BE2C (cell line): ENCODE results near the gene ACOX1.

ENCODE experiments used
- DNase-seq: peaks from one replicate; pipeline ENCODE4 v3.0.0-alpha.2; 2020
- H3K27me3 ChIP-seq: fragments of 250-450 bp; sonication (Bioruptor Pico); 2 replicates; pipeline ENCODE4 v1.5.1; 2020; ENCODE audit warnings: mild to moderate bottlenecking
- H3K36me3 ChIP-seq: fragments of 250-450 bp; sonication (Bioruptor Pico); 2 replicates; pipeline ENCODE4 v1.5.1; 2020; ENCODE audit warnings: mild to moderate bottlenecking
- H3K4me1 ChIP-seq: fragments of 250-450 bp; sonication (Bioruptor Pico); 2 replicates; pipeline ENCODE4 v1.5.1; 2020
- H3K4me3 ChIP-seq: 2 replicates; pipeline ENCODE4 v1.5.1; 2011; ENCODE audit warnings: low read depth, low read length
- H3K9me3 ChIP-seq: fragments of 250-450 bp; sonication (Bioruptor Pico); 2 replicates; pipeline ENCODE4 v1.5.1; 2020
- TF ChIP-seq, protein P1 (sequence below): IDR thresholded peaks from 2 replicates; pipeline ENCODE4 v1.5.1; 2012; ENCODE audit warnings: mild to moderate bottlenecking, low read depth, low read length

The ACOX1 gene

DNA sequence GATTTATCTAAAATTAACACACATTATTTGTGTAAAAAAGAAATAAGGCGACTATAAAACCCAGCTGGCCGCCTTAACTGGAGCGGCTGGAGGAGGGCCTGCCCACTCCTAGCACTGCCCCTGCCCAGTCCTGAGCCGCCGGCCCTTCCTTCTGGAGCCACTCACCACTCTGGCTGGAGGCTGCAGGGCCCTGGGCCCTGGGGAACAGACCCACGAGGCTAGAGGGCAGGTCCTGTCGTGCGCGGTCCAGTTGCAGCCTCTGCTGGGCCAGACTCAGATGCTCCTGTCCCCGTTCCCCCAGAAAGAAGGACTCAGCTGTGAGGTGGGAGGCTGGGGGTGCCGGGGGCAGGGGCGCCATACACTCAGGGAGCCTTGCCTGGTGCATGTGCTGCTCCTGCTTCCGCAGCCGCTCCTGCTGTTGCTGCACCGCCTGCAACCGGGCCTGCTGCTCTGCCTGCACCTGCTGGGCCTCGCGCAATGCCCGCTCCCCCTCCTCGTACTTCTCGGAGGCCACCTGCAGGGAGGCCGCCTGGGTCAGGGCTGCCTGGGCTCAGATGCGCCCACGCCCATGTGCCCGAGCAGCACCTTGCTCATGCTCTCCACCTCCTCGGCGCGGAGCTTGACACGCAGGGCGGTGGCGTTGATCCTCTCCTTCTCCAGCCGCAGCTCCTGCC lies 65.3 kb downstream of the ACOX1 start:
- TF ChIP-seq, protein P1, sequence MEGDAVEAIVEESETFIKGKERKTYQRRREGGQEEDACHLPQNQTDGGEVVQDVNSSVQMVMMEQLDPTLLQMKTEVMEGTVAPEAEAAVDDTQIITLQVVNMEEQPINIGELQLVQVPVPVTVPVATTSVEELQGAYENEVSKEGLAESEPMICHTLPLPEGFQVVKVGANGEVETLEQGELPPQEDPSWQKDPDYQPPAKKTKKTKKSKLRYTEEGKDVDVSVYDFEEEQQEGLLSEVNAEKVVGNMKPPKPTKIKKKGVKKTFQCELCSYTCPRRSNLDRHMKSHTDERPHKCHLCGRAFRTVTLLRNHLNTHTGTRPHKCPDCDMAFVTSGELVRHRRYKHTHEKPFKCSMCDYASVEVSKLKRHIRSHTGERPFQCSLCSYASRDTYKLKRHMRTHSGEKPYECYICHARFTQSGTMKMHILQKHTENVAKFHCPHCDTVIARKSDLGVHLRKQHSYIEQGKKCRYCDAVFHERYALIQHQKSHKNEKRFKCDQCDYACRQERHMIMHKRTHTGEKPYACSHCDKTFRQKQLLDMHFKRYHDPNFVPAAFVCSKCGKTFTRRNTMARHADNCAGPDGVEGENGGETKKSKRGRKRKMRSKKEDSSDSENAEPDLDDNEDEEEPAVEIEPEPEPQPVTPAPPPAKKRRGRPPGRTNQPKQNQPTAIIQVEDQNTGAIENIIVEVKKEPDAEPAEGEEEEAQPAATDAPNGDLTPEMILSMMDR: no peak
- no peak for DNase-seq
- H3K4me3 ChIP-seq: no peak overlapping the region
- no peaks in the 10 kb centered on the region for H3K36me3 ChIP-seq
- H3K27me3 ChIP-seq: no peaks in the 10 kb centered on the region
- H3K9me3 ChIP-seq: no peaks in the 10 kb centered on the region
- peaks cover 14% of the 10 kb centered on the region for H3K4me1 ChIP-seq

- no peaks in the 10 kb centered on the region for H3K36me3 ChIP-seq
- peaks cover 14% of the 10 kb centered on the region for H3K4me1 ChIP-seq
- TF ChIP-seq, protein P1: no peak
- H3K27me3 ChIP-seq: no peaks in the 10 kb centered on the region
- H3K9me3 ChIP-seq: no peaks in the 10 kb centered on the region
- no peak overlapping the region for H3K4me3 ChIP-seq
- DNase-seq: no peak
Observed at GRCh38 chr17:75910699-75911098, 68.3 kb downstream of the ACOX1 start.

DNA sequence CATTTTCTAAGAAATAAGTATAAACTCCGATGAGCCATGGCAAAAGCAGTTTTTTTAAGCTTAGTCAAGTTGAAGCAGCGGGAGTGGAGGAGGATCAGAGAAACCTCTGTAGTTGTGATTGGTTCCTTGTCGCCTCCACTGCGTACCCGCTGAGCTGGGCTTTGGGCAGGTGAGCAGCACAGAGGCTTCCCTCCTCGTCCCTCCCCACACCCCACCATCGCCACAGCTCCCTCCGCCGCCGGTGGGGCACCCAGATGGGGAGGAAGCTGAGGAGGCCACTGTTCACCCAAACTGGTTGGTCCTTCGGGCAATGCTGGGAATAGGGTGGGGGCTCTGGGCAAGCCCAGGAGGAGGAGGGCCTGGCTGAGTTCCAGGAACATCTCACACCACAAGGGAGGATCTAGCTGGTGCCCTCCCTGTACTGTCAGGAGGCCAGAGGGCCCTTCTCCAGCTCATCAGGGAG lies 69.1 kb downstream of the ACOX1 start:
- H3K36me3 ChIP-seq: no peaks in the 10 kb centered on the region
- H3K9me3 ChIP-seq: no peaks in the 10 kb centered on the region
- DNase-seq: peak; percentile 75
- peak overlapping the region; percentile 25 for H3K4me3 ChIP-seq
- H3K4me1 ChIP-seq: peaks cover 14% of the 10 kb centered on the region
- TF ChIP-seq, protein P1: no peak
- no peaks in the 10 kb centered on the region for H3K27me3 ChIP-seq

- no peaks in the 10 kb centered on the region for H3K27me3 ChIP-seq
- peaks cover 14% of the 10 kb centered on the region for H3K4me1 ChIP-seq
- H3K36me3 ChIP-seq: no peaks in the 10 kb centered on the region
- H3K4me3 ChIP-seq: peak overlapping the region; percentile 25
- peak; percentile 56 for DNase-seq
- TF ChIP-seq, protein P1: no peak
- no peaks in the 10 kb centered on the region for H3K9me3 ChIP-seq
Observed at GRCh38 chr17:75909051-75909811, 69.7 kb downstream of the ACOX1 start.

DNA sequence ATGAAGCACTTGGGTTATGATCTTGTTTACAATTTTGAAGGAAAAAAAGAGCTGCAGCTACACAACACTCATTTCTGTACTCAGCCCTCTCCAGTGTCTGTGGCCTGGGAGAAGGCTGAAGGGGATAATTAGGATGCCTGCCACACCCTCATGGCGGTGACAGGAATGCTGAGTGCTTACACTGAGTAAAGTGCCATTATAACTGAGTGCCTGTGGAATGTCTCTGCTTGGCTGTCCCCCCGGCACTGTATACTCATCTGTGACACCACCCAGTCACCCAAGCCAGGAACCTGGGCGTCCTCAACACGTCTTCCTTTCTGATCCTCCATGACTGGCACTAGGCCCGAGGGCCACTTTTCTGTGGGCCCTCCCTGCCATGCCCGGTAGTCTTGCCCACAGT lies 70.8 kb downstream of the ACOX1 start:
- Histone ChIP-seq H3K36me3 (no peaks in the 10 kb centered on the region), H3K27me3 (no peaks in the 10 kb centered on the region), H3K9me3 (no peaks in the 10 kb centered on the region), H3K4me3 (no peak overlapping the region), H3K4me1 (peaks cover 14% of the 10 kb centered on the region)
- TF ChIP-seq, protein P1: no peak
- no peak for DNase-seq
